Inflammatory macrophage (primary cell): ENCODE results near the gene PEMT.
A peak's percentile ranks its signal among the peaks of the same experiment; 100 is the strongest.

Source experiments
- DNase-seq, 2 donors: peaks; one replicate each; pipeline ENCODE4 v3.0.0-alpha.2; 2020 to 2022

PEMT gene

GRCh38 chr17:17552351-17553216 lies 38.9 kb downstream of the PEMT start:
- no peak for DNase-seq

GRCh38 chr17:17551361-17551760 lies 40.1 kb downstream of the PEMT start:
- no peak for DNase-seq

- DNase-seq = no peak
Observed at GRCh38 chr17:17549732-17550366, 41.7 kb downstream of the PEMT start.

- DNase-seq = no peak
Observed at GRCh38 chr17:17548044-17548443, 43.5 kb downstream of the PEMT start.

- DNase-seq = no peak
Observed at GRCh38 chr17:17547210-17547764, 44.2 kb downstream of the PEMT start.

GRCh38 chr17:17546399-17547185 lies 44.9 kb downstream of the PEMT start:
- no peak for DNase-seq

GRCh38 chr17:17545984-17546383 lies 45.5 kb downstream of the PEMT start:
- no peak for DNase-seq

GRCh38 chr17:17545031-17545820 lies 46.3 kb downstream of the PEMT start:
- DNase-seq = no peak

- no peak for DNase-seq
Observed at GRCh38 chr17:17542906-17543635, 48.4 kb downstream of the PEMT start.

GRCh38 chr17:17541640-17542001 lies 49.9 kb downstream of the PEMT start:
- DNase-seq = no peak

- DNase-seq = no peak
Observed at GRCh38 chr17:17540935-17541639, 50.4 kb downstream of the PEMT start.

GRCh38 chr17:17540278-17540906 lies 51.1 kb downstream of the PEMT start:
- no peak for DNase-seq

GRCh38 chr17:17539591-17539990 lies 51.9 kb downstream of the PEMT start:
- no peak for DNase-seq

GRCh38 chr17:17538417-17539391 lies 52.8 kb downstream of the PEMT start:
- peak; percentile 8 to 38 for DNase-seq

- no peak for DNase-seq
Observed at GRCh38 chr17:17537311-17538099, 54.0 kb downstream of the PEMT start.

GRCh38 chr17:17536702-17537101 lies 54.8 kb downstream of the PEMT start:
- DNase-seq = no peak

GRCh38 chr17:17535957-17536356 lies 55.6 kb downstream of the PEMT start:
- DNase-seq = no peak

GRCh38 chr17:17533901-17534441 lies 57.5 kb downstream of the PEMT start:
- no peak for DNase-seq
